Esophagus squamous epithelium (tissue), 5 donors: Measurements from ENCODE around the gene ITGA8. TPM values are rescaled to one million over a fixed set of nuclear protein-coding genes. Genes with fewer than 3 reads are reported as not detected.

Source experiments
- DNase-seq: peaks from one replicate; lab custom pipeline; 2025; lab: John Stamatoyannopoulos, UW
- H3K27ac ChIP-seq, 4 donors: fragments of 200-600 bp; sonication (generic); one replicate each; pipeline ENCODE4 v1.5.1; 2016 to 2019; ENCODE audit warnings: mild to moderate bottlenecking in 1 of 4
- H3K27me3 ChIP-seq, 4 donors: fragments of 200-600 bp; sonication (generic); 1 replicate in 3 of 4; 2 replicates in 1 of 4; pipeline versions ENCODE4 v1.5.1 to v1.6.0; 2017 to 2021; ENCODE audit warnings: antibody characterized with exemption in 1 of 4
- H3K36me3 ChIP-seq, 3 donors: fragments of 200-600 bp; sonication (generic); one replicate each; pipeline ENCODE4 v1.5.1; 2016 to 2019
- H3K4me1 ChIP-seq, 3 donors: fragments of 200-600 bp; sonication (generic); one replicate each; pipeline ENCODE4 v1.5.1; 2017 to 2019
- H3K4me3 ChIP-seq, 4 donors: fragments of 200-600 bp; sonication (generic); 1 replicate in 3 of 4; 2 replicates in 1 of 4; pipeline ENCODE4 v1.5.1; 2016 to 2019; ENCODE audit warnings: mild to moderate bottlenecking in 2 of 4, moderate library complexity in 1 of 4
- H3K9me3 ChIP-seq, 3 donors: fragments of 200-600 bp; sonication (generic); one replicate each; pipeline ENCODE4 v1.5.1; 2016 to 2019
- CTCF ChIP-seq, 6 experiments: fragments of 450-650 bp in 4 of 6; fragments of 200-600 bp in 2 of 6; sonication (generic) in 2 of 6; IDR thresholded peaks; one replicate each; pipeline ENCODE4 v1.5.1; 2016 to 2019; ENCODE audit warnings: antibody characterized with exemption in 6 of 6, mild to moderate bottlenecking in 4 of 6, moderate library complexity in 4 of 6
- POLR2A ChIP-seq, 4 donors: fragments of 450-650 bp; IDR thresholded peaks; one replicate each; pipeline ENCODE4 v1.6.1; 2017; ENCODE audit warnings: antibody characterized with exemption in 4 of 4, mild to moderate bottlenecking in 4 of 4, moderate library complexity in 3 of 4
- WGBS, 2 donors: methylation state at CpG; one replicate each; pipeline ENCODE4 v1.1.5; 2018; 5-methylcytosine and 5-hydroxymethylcytosine counted together
- intact Hi-C: fragments of 100-400 bp; cut with DNase I; formaldehyde crosslinking; loops from one replicate; pipeline ENCODE4 v1.15.0; 2022
- total RNA-seq, 4 donors: library from RNA; depleted of rRNA; stranded (reverse); fragments of >200 nt; gene quantifications; one replicate each; pipeline ENCODE4 v1.1.0, GENCODE V29; 2016
- donor health status: DM: yes; HTN: yes; CAD: no.

ITGA8 gene
- total RNA-seq, 4 donors from 2014 or later: 1.0 to 22.5 (median 7.5) TPM

- no peaks in the 10 kb centered on the region for H3K36me3 ChIP-seq
- no peaks in the 10 kb centered on the region for H3K9me3 ChIP-seq
- no peaks in the 10 kb centered on the region for H3K4me1 ChIP-seq
- WGBS, 2 donors: 35 to 42% methylated on average over 6 of the region's 6 CpGs
- H3K27me3 ChIP-seq: no peaks in the 10 kb centered on the region
- DNase-seq: no peak
- TF ChIP-seq POLR2A (IDR thresholded peaks at IDR 0.05) (no peak), CTCF (IDR thresholded peaks at IDR 0.05) (no peak)
- peak overlapping the region in 1 of 4 donors; percentile 34 for H3K27ac ChIP-seq
- no peak overlapping the region for H3K4me3 ChIP-seq
- intact Hi-C loops: no loop called here
Measured at GRCh38 chr10:15472008-15472407, 247.7 kb downstream of the ITGA8 start.

- H3K27me3 ChIP-seq: no peaks in the 10 kb centered on the region
- 74 to 76% methylated on average over 5 of the region's 5 CpGs for WGBS, 2 donors
- intact Hi-C loops: no loop called here
- H3K4me1 ChIP-seq: no peaks in the 10 kb centered on the region
- no peak overlapping the region for H3K27ac ChIP-seq
- no peak overlapping the region for H3K4me3 ChIP-seq
- H3K9me3 ChIP-seq: no peaks in the 10 kb centered on the region
- no peaks in the 10 kb centered on the region for H3K36me3 ChIP-seq
- no peak for DNase-seq
- TF ChIP-seq POLR2A (IDR thresholded peaks at IDR 0.05) (no peak), CTCF (IDR thresholded peaks at IDR 0.05) (no peak)
Measured at GRCh38 chr10:15469111-15469510, 250.6 kb downstream of the ITGA8 start.

- Histone ChIP-seq H3K4me3 (no peak overlapping the region), H3K4me1 (peaks cover 0 to 3% (median 0%) of the 10 kb centered on the region in 3 donors), H3K27ac (no peak overlapping the region), H3K9me3 (no peaks in the 10 kb centered on the region), H3K36me3 (no peaks in the 10 kb centered on the region), H3K27me3 (no peaks in the 10 kb centered on the region)
- no peak for TF ChIP-seq CTCF (IDR thresholded peaks at IDR 0.05)
- TF ChIP-seq POLR2A (IDR thresholded peaks at IDR 0.05): no peak
- intact Hi-C loops: no loop called here
- WGBS, 2 donors: 44 to 53% methylated on average over 3 of the region's 3 CpGs
- DNase-seq: no peak
Measured at GRCh38 chr10:15464381-15464780, 255.3 kb downstream of the ITGA8 start.

Other genes with a start within 250 kb of the ITGA8 start
- 10 to 100 TPM in 3 of 4 donors, 1 to 10 TPM in 1; 9.5 to 25.0 (median 17.5) TPM for gene MINDY3, start 140.6 kb upstream of the ITGA8 start, total RNA-seq